Sigmoid colon (tissue), 4 donors: ENCODE measurements around the gene TTC8.

ENCODE experiments used
- EP300 ChIP-seq, 4 donors: sonication (generic); formaldehyde crosslinking; IDR thresholded peaks; one replicate each; pipeline ENCODE4 v1.6.1; 2017; ENCODE audit warnings: antibody characterized with exemption in 4 of 4
- POLR2A ChIP-seq, 2 donors: fragments of 450-650 bp; IDR thresholded peaks; one replicate each; pipeline ENCODE4 v1.6.1; 2016; ENCODE audit warnings: antibody characterized with exemption in 2 of 2, mild to moderate bottlenecking in 2 of 2, moderate library complexity in 2 of 2
- POLR2AphosphoS5 ChIP-seq, 4 donors: sonication (generic); formaldehyde crosslinking; IDR thresholded peaks; one replicate each; pipeline ENCODE4 v1.6.1; 2017; ENCODE audit warnings: antibody characterized with exemption in 4 of 4
- TF ChIP-seq, protein P1 (sequence below), 4 experiments: fragments of 450-650 bp in 3 of 4; fragments of 200-600 bp in 1 of 4; IDR thresholded peaks; one replicate each; pipeline ENCODE4 v1.5.1; 2016 to 2019; ENCODE audit warnings: antibody characterized with exemption in 4 of 4, mild to moderate bottlenecking in 3 of 4, moderate library complexity in 2 of 4

DNA sequence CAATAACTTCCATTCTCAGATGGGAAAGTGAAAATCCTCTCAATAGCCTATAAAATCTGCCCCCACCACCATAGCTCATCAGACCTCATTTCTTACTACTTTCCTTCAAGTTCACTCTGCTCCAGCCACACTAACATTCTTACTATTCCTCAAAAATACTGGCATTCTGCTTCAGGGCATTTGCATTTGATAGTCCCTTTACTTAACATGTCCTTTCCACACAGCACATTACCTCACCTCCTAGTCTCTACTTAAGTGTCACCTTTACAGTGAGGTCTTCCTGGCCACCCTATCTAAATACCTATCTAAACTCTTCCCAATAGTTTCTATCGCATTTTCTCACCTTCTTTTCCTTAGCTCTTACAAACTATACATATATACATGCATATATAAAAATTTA, 38.5 kb upstream of the TTC8 start:
- TF ChIP-seq, protein P1, sequence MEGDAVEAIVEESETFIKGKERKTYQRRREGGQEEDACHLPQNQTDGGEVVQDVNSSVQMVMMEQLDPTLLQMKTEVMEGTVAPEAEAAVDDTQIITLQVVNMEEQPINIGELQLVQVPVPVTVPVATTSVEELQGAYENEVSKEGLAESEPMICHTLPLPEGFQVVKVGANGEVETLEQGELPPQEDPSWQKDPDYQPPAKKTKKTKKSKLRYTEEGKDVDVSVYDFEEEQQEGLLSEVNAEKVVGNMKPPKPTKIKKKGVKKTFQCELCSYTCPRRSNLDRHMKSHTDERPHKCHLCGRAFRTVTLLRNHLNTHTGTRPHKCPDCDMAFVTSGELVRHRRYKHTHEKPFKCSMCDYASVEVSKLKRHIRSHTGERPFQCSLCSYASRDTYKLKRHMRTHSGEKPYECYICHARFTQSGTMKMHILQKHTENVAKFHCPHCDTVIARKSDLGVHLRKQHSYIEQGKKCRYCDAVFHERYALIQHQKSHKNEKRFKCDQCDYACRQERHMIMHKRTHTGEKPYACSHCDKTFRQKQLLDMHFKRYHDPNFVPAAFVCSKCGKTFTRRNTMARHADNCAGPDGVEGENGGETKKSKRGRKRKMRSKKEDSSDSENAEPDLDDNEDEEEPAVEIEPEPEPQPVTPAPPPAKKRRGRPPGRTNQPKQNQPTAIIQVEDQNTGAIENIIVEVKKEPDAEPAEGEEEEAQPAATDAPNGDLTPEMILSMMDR (IDR thresholded peaks at IDR 0.05) = no peak
- no peak for TF ChIP-seq POLR2AphosphoS5 (IDR thresholded peaks at IDR 0.05)
- no peak for TF ChIP-seq POLR2A (IDR thresholded peaks at IDR 0.05)
- TF ChIP-seq EP300 (IDR thresholded peaks at IDR 0.05) = no peak
